HEK293T (cell line): ENCODE measurements around the gene B3GNT5.

Experiments used
- CTCF ChIA-PET: fragments of 350-600 bp; formaldehyde crosslinking; extraction: SDS; loops from one replicate; lab custom pipeline; 2021; ENCODE audit warnings: antibody characterized with exemption, inconsistent platforms; lab: Yijun Ruan, JAX
- POLR2A ChIA-PET: fragments of 350-600 bp; formaldehyde crosslinking; extraction: SDS; loops from one replicate; lab custom pipeline; 2020; ENCODE audit warnings: antibody characterized with exemption, inconsistent platforms; lab: Yijun Ruan, JAX
- DNase-seq: peaks from one replicate; pipeline ENCODE4 v3.0.0; 2012; ENCODE audit warnings: mixed read lengths; ENCODE audit errors: extremely low spot score
- ARNT ChIP-seq: fragments of 450-650 bp; IDR thresholded peaks from 2 replicates; pipeline ENCODE4 v1.6.1; 2017; ENCODE audit warnings: mild to moderate bottlenecking
- BHLHE40 ChIP-seq: fragments of 450-650 bp; IDR thresholded peaks from 2 replicates; pipeline ENCODE4 v1.6.1; 2016; ENCODE audit warnings: mild to moderate bottlenecking, moderate library complexity, borderline replicate concordance
- CTBP1 ChIP-seq: fragments of 450-650 bp; IDR thresholded peaks from 2 replicates; pipeline ENCODE4 v1.6.1; 2016; ENCODE audit warnings: borderline replicate concordance
- ELF4 ChIP-seq: fragments of 450-650 bp; IDR thresholded peaks from 2 replicates; pipeline ENCODE4 v1.6.1; 2017; ENCODE audit warnings: antibody characterized with exemption
- FOXA1 ChIP-seq: fragments of 450-650 bp; IDR thresholded peaks from 2 replicates; pipeline ENCODE4 v1.6.1; 2016; ENCODE audit warnings: mild to moderate bottlenecking
- FOXK2 ChIP-seq: fragments of 450-650 bp; IDR thresholded peaks from 2 replicates; pipeline ENCODE4 v1.6.1; 2016; ENCODE audit warnings: mild to moderate bottlenecking
- FOXM1 ChIP-seq: fragments of 450-650 bp; IDR thresholded peaks from 2 replicates; pipeline ENCODE4 v1.6.1; 2017; ENCODE audit warnings: mild to moderate bottlenecking, borderline replicate concordance
- HDGF ChIP-seq: fragments of 450-650 bp; IDR thresholded peaks from 2 replicates; pipeline ENCODE4 v1.6.1; 2017; ENCODE audit warnings: antibody characterized with exemption, borderline replicate concordance
- L3MBTL2 ChIP-seq: fragments of 450-650 bp; conservative IDR thresholded peaks from 2 replicates; pipeline ENCODE4 v1.6.1; 2016; ENCODE audit warnings: mild to moderate bottlenecking
- LEF1 ChIP-seq: fragments of 450-650 bp; IDR thresholded peaks from 2 replicates; pipeline ENCODE4 v1.6.1; 2017; ENCODE audit warnings: mild to moderate bottlenecking, borderline replicate concordance
- NFRKB ChIP-seq: fragments of 450-650 bp; IDR thresholded peaks from 2 replicates; pipeline ENCODE4 v1.6.1; 2016; ENCODE audit warnings: mild to moderate bottlenecking, moderate library complexity
- SP1 ChIP-seq: fragments of 450-650 bp; IDR thresholded peaks from 2 replicates; pipeline ENCODE4 v1.6.1; 2017
- SUZ12 ChIP-seq: fragments of 450-650 bp; IDR thresholded peaks from 2 replicates; pipeline ENCODE4 v1.6.1; 2016; ENCODE audit warnings: mild to moderate bottlenecking
- TARDBP ChIP-seq: fragments of 450-650 bp; IDR thresholded peaks from 2 replicates; pipeline ENCODE4 v1.6.1; 2016
- ZNF384 ChIP-seq: fragments of 450-650 bp; IDR thresholded peaks from 2 replicates; pipeline ENCODE4 v1.6.1; 2016
- TF ChIP-seq, protein P1 (sequence below): fragments of 450-650 bp; IDR thresholded peaks from 2 replicates; pipeline ENCODE4 v1.6.1; 2016

The B3GNT5 gene

DNA sequence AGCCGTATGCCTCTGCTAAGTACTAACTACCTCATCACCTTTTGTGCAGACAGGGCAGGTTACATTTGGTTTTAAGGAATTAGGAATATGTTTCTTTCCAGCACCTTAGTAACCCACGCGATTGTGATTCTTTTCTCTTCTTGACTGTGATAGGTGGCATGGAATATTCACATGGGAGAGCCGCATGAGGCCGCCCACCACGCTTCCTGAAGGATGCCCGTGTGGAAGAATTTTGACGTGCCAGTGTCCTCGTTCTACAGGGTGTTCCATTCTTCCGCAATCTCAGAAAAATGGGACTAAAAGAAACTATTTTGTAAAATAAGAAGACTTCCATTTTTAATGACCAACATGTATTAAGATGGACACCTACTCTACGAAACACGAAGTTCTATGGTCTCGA lies 16.3 kb downstream of the B3GNT5 start:
- ChIA-PET POLR2A (no interaction called here), CTCF (no interaction called here)
- TF ChIP-seq, protein P1, sequence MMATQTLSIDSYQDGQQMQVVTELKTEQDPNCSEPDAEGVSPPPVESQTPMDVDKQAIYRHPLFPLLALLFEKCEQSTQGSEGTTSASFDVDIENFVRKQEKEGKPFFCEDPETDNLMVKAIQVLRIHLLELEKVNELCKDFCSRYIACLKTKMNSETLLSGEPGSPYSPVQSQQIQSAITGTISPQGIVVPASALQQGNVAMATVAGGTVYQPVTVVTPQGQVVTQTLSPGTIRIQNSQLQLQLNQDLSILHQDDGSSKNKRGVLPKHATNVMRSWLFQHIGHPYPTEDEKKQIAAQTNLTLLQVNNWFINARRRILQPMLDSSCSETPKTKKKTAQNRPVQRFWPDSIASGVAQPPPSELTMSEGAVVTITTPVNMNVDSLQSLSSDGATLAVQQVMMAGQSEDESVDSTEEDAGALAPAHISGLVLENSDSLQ: no peak
- TF ChIP-seq TARDBP: no peak
- no peak for TF ChIP-seq L3MBTL2
- TF ChIP-seq BHLHE40: no peak
- TF ChIP-seq SUZ12: no peak
- no peak for TF ChIP-seq CTBP1
- TF ChIP-seq ZNF384: no peak
- no peak for TF ChIP-seq LEF1
- TF ChIP-seq FOXM1: no peak
- no peak for TF ChIP-seq SP1
- TF ChIP-seq ARNT: no peak
- no peak for DNase-seq

DNA sequence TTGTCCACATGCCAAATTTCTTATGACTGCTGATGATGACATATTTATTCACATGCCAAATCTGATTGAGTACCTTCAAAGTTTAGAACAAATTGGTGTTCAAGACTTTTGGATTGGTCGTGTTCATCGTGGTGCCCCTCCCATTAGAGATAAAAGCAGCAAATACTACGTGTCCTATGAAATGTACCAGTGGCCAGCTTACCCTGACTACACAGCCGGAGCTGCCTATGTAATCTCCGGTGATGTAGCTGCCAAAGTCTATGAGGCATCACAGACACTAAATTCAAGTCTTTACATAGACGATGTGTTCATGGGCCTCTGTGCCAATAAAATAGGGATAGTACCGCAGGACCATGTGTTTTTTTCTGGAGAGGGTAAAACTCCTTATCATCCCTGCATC lies 17.3 kb downstream of the B3GNT5 start:
- ChIA-PET POLR2A (no interaction called here), CTCF (no interaction called here)
- TF ChIP-seq LEF1 (no peak), L3MBTL2 (no peak), ELF4 (no peak), FOXM1 (no peak), CTBP1 (no peak), FOXA1 (no peak)
- no peak for DNase-seq

DNA sequence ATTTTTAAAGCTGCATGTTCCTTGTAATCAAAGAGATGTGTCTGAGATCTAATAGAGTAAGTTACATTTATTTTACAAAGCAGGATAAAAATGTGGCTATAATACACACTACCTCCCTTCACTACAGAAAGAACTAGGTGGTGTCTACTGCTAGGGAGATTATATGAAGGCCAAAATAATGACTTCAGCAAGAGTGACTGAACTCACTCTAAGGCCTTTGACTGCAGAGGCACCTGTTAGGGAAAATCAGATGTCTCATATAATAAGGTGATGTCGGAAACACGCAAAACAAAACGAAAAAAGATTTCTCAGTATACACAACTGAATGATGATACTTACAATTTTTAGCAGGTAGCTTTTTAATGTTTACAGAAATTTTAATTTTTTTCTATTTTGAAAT lies 19.1 kb downstream of the B3GNT5 start:
- ChIA-PET POLR2A (no interaction called here), CTCF (no interaction called here)
- no peak for TF ChIP-seq ARNT
- TF ChIP-seq ELF4: no peak
- TF ChIP-seq SP1: no peak
- no peak for TF ChIP-seq NFRKB
- no peak for TF ChIP-seq LEF1
- no peak for TF ChIP-seq ZNF384
- no peak for TF ChIP-seq HDGF
- no peak for TF ChIP-seq SUZ12
- TF ChIP-seq TARDBP: no peak
- TF ChIP-seq, protein P1: no peak
- no peak for TF ChIP-seq BHLHE40
- TF ChIP-seq FOXK2: no peak
- no peak for TF ChIP-seq FOXA1
- no peak for TF ChIP-seq L3MBTL2
- TF ChIP-seq FOXM1: no peak
- TF ChIP-seq CTBP1: no peak
- no peak for DNase-seq

DNA sequence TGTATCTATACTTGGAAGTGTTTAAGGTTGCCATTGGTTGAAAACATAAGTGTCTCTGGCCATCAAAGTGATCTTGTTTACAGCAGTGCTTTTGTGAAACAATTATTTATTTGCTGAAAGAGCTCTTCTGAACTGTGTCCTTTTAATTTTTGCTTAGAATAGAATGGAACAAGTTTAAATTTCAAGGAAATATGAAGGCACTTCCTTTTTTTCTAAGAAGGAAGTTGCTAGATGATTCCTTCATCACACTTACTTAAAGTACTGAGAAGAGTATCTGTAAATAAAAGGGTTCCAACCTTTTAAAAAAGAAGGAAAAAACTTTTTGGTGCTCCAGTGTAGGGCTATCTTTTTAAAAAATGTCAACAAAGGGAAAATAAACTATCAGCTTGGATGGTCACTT lies 19.7 kb downstream of the B3GNT5 start:
- TF ChIP-seq ARNT: no peak
- TF ChIP-seq HDGF: no peak
- no peak for TF ChIP-seq NFRKB
- TF ChIP-seq TARDBP: no peak
- TF ChIP-seq, protein P1: no peak
- no peak for TF ChIP-seq CTBP1
- TF ChIP-seq LEF1: no peak
- TF ChIP-seq SUZ12: no peak
- TF ChIP-seq SP1: no peak
- TF ChIP-seq FOXM1: no peak
- TF ChIP-seq FOXA1: no peak
- no peak for TF ChIP-seq ELF4
- TF ChIP-seq BHLHE40: no peak
- TF ChIP-seq FOXK2: no peak
- no peak for TF ChIP-seq ZNF384
- TF ChIP-seq L3MBTL2: no peak
- ChIA-PET CTCF (no interaction called here), POLR2A (no interaction called here)
- DNase-seq: no peak

DNA sequence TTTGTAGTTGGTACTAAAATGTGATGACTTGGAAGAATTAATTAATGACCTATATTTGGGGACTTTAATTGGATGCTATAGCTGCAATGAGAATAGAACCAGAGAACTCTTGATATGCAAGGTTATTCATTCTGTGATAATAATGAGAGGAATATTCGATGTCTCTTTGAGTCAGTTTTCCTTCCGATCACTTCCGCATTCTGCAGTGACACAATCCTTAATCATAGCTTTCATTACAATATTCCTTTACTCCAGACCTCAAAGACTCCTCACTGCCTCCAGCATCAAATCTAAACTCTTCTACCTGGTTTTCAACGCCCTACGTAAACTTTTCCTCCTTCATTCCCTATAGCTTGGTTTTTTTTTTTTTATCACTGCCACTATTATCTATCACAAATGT lies 21.6 kb downstream of the B3GNT5 start:
- ChIA-PET CTCF (no interaction called here), POLR2A (no interaction called here)
- no peak for TF ChIP-seq TARDBP
- TF ChIP-seq CTBP1: no peak
- TF ChIP-seq ZNF384: no peak
- TF ChIP-seq, protein P1: no peak
- TF ChIP-seq SP1: no peak
- no peak for TF ChIP-seq HDGF
- DNase-seq: no peak

DNA sequence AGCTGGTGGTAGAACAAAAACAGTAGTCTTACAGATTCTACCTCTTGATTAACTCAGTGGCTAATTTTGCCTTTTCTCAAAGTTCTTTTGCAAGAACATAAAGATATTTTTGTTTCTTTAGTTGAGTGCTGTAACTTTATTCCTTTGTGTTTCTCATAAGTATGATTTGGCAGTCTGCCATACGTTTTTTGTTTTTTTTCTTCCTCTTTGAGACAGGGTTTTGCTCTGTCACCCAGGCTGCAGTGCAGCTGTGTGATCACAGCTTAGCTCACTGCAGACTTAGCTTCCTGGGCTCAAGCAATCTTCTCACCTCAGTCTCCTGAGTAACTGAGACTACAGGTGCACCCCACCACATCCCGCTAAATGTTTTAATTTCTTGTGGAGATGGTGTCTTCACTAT lies 22.4 kb downstream of the B3GNT5 start:
- CTCF ChIA-PET: no interaction called here
- DNase-seq: no peak
- POLR2A ChIA-PET: no interaction called here
- TF ChIP-seq, protein P1: no peak
- TF ChIP-seq FOXK2 (no peak), CTBP1 (no peak), ARNT (no peak), FOXM1 (no peak), ELF4 (no peak), HDGF (no peak), LEF1 (no peak), L3MBTL2 (no peak), SUZ12 (no peak)
